Calu3 (cell line): ENCODE results near the gene WFS1. TPM values are rescaled to one million over a fixed set of nuclear protein-coding genes. Genes with fewer than 3 reads are reported as not detected.

ENCODE experiments used
- BruUV-seq: library from RNA; stranded (reverse); fragments of 400-500 nt; replicated peaks from 2 replicates; lab custom pipeline; 2021; lab: Mats Ljungman, UMichigan
- CTCF ChIA-PET: fragments of 300-600 bp; sonication (Branson Sonifier 250); formaldehyde crosslinking; loops from one replicate; lab custom pipeline; 2022; ENCODE audit warnings: antibody characterized with exemption; lab: Charles Lee
- DNase-seq: peaks from one replicate; pipeline ENCODE4 v3.0.0; 2022
- H3K27ac Mint-ChIP-seq: one replicate; pipeline ENCODE4 v1.8.0; 2022; ENCODE audit warnings: mixed read lengths; ENCODE audit not compliant: unreplicated experiment
- H3K27me3 Mint-ChIP-seq: one replicate; pipeline ENCODE4 v1.8.0; 2022; ENCODE audit warnings: mixed read lengths; ENCODE audit not compliant: unreplicated experiment
- H3K36me3 Mint-ChIP-seq: one replicate; pipeline ENCODE4 v1.8.0; 2022; ENCODE audit warnings: mild to moderate bottlenecking, moderate library complexity, mixed read lengths; ENCODE audit not compliant: insufficient read depth, unreplicated experiment
- H3K4me1 Mint-ChIP-seq: one replicate; pipeline ENCODE4 v1.8.0; 2022; ENCODE audit warnings: mild to moderate bottlenecking, low read depth, mixed read lengths; ENCODE audit not compliant: unreplicated experiment
- H3K4me3 Mint-ChIP-seq: one replicate; pipeline ENCODE4 v1.8.0; 2022; ENCODE audit warnings: mild to moderate bottlenecking, low read depth, moderate library complexity, mixed read lengths; ENCODE audit not compliant: unreplicated experiment
- H3K9me3 Mint-ChIP-seq: one replicate; pipeline ENCODE4 v1.8.0; 2022; ENCODE audit warnings: low read depth, mixed read lengths; ENCODE audit not compliant: unreplicated experiment
- intact Hi-C: fragments of 100-400 bp; cut with micrococcal nuclease; formaldehyde crosslinking; loops from one replicate; pipeline ENCODE4 v1.10.0; 2022; ENCODE audit not compliant: unreplicated experiment
- total RNA-seq: library from RNA; stranded (reverse); gene quantifications from 2 replicates; pipeline ENCODE4 v1.2.3, GENCODE V29; 2022
- TF ChIP-seq, protein P1 (sequence below): fragments of 200-600 bp; IDR thresholded peaks from one replicate; pipeline ENCODE4 v1.8.0; 2022; ENCODE audit warnings: antibody characterized with exemption; ENCODE audit not compliant: unreplicated experiment

Gene WFS1
- total RNA-seq, 1 experiment from 2014 or later: 23.4 TPM

DNA sequence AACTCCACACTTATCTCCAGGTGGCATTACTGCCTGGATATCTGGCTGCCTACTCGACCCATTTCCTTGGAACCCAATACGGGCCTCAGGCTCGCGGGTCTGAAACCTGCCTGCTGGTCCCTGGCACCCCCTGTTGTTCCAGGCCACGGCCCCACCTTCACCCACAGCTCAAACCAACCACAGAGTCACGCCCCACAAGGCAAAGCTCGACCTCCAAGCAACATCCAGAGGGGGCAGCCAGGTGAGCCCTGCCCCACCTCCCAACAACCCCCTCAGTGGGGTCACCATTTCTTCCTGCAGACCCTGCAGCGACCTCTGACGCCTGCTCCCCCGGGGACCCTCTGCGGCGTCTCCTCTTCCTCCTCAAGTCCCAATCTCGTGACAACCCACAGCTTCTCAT lies 76.2 kb downstream of the WFS1 start:
- H3K4me1 Mint-ChIP-seq: no peaks in the 10 kb centered on the region
- no peak overlapping the region for H3K4me3 Mint-ChIP-seq
- no peak for DNase-seq
- TF ChIP-seq, protein P1, sequence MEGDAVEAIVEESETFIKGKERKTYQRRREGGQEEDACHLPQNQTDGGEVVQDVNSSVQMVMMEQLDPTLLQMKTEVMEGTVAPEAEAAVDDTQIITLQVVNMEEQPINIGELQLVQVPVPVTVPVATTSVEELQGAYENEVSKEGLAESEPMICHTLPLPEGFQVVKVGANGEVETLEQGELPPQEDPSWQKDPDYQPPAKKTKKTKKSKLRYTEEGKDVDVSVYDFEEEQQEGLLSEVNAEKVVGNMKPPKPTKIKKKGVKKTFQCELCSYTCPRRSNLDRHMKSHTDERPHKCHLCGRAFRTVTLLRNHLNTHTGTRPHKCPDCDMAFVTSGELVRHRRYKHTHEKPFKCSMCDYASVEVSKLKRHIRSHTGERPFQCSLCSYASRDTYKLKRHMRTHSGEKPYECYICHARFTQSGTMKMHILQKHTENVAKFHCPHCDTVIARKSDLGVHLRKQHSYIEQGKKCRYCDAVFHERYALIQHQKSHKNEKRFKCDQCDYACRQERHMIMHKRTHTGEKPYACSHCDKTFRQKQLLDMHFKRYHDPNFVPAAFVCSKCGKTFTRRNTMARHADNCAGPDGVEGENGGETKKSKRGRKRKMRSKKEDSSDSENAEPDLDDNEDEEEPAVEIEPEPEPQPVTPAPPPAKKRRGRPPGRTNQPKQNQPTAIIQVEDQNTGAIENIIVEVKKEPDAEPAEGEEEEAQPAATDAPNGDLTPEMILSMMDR: no peak
- no peaks in the 10 kb centered on the region for H3K36me3 Mint-ChIP-seq
- no peaks in the 10 kb centered on the region for H3K9me3 Mint-ChIP-seq
- intact Hi-C loops: loop anchor here (2.0 kb wide), 1 partner anchor 81 kb away; no protein-coding TSS in a partner anchor
- BruUV-seq: no TSS peak
- peaks cover 3% of the 10 kb centered on the region for H3K27me3 Mint-ChIP-seq
- H3K27ac Mint-ChIP-seq: no peak overlapping the region
- CTCF ChIA-PET: interaction anchor here (0.6 kb wide), 1 partner anchor 292 kb away, joined by 4 read pairs; no protein-coding TSS in a partner anchor

DNA sequence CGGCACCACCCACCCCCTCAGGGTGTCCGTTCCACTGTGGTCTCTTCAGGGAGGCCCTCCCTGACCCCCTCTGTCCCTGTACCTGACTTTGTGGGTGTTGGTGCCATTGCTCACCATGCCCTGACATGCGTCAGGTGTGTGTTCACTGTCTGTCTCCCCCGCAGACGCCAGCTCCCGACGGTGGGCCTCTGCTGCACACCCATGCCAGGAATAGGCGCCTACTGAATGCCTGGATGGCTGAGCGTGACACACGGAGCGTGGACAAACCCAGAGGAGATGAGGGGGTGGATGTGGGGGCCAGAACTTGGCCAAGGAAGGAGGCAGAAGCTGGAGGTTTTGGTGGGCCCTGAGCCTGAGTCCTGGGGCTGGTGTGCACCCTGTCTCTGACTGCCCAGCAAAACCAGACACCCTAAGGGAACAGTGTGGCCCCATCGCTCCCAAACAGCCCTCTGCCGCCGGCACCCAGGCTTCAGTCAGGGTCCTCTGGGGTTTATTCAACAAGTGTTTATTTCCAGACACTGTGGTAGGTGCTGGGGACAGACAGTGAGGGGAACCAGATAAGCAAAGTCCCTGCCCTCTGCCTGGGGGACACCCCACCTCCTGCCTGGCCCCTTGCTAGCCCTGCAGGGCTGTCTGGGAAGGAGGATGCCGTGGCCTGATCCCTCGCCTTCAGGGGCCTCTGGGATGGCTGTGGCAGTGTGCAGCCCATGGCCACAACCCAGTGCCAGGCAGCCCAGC lies 76.9 kb downstream of the WFS1 start:
- H3K9me3 Mint-ChIP-seq: no peaks in the 10 kb centered on the region

DNA sequence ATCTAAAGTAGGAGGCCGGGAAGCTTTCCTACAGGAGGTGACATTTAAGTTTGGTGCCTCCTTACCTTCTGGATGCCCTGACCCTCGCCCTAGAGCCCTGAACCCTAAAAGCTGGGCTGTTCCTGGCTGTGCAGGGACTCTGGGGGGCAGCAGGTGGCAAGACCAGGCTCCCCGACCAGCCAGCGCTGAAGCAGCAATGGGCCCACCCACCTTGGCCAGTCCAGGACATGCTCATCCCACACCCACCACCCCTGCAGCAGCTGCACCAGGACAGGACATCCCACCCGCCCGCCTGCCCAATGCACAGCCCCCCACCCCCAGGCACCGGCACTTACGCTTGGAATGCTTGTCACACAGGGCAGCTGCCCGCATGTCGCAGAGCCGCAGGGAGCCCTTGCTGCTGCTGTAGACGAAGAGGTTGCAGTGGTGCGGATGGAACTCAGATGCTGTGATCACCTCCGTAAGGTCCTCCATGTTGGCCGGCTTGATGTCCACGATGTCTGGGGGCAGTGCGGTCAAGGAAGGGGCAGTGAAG lies 77.9 kb downstream of the WFS1 start:
- TF ChIP-seq, protein P1: no peak

More for the DNA sequence above, 76.9 kb downstream of the WFS1 start:
- no peak for DNase-seq
- intact Hi-C loops: no loop called here
- Mint-ChIP-seq H3K36me3 (no peaks in the 10 kb centered on the region), H3K4me1 (no peaks in the 10 kb centered on the region), H3K4me3 (no peak overlapping the region), H3K27me3 (no peaks in the 10 kb centered on the region), H3K27ac (no peak overlapping the region)
- CTCF ChIA-PET: interaction anchor here (0.6 kb wide), 1 partner anchor 293 kb away, joined by 4 read pairs; no protein-coding TSS in a partner anchor
- TF ChIP-seq, protein P1: no peak
- no TSS peak for BruUV-seq

DNA sequence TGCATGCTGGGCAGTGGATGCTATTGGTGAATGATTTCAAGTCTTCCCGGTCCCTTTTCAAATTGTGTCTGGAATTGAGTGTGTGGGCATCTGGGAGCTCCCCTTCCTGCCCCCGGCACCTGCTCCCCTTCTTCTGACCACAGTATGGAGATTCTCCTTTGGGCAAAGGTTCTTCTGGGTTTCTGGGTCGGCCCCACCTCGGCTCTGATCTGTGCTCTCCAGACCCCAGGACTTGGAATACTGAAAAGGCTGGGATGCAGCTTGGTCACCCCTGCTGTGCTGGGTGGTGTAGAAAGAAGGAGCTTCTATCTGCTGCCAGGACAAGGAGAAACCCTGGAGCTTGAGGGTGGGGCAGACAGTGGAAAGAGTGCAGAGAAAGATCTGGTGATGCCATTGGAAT lies 78.8 kb downstream of the WFS1 start:
- no peak for DNase-seq
- TF ChIP-seq, protein P1: no peak
- Mint-ChIP-seq H3K9me3 (no peaks in the 10 kb centered on the region), H3K4me3 (no peak overlapping the region), H3K27ac (no peak overlapping the region), H3K4me1 (no peaks in the 10 kb centered on the region), H3K36me3 (no peaks in the 10 kb centered on the region), H3K27me3 (no peaks in the 10 kb centered on the region)
- CTCF ChIA-PET: no interaction called here
- intact Hi-C loops: no loop called here
- BruUV-seq: no TSS peak

More for the DNA sequence above, 77.9 kb downstream of the WFS1 start:
- Mint-ChIP-seq H3K27ac (no peak overlapping the region), H3K27me3 (no peaks in the 10 kb centered on the region), H3K4me1 (no peaks in the 10 kb centered on the region), H3K36me3 (no peaks in the 10 kb centered on the region), H3K4me3 (no peak overlapping the region), H3K9me3 (no peaks in the 10 kb centered on the region)
- intact Hi-C loops: no loop called here
- DNase-seq: no peak
- CTCF ChIA-PET: no interaction called here
- BruUV-seq: no TSS peak
